ENCODE results near the gene RBFOX1.

- TF ChIP-seq EZH2 (IDR thresholded peaks at IDR 0.05; ENCODE audit: borderline replicate concordance, control insufficient read depth, low read depth, low read length) (no peak), CTCF (IDR thresholded peaks at IDR 0.05 in 2 of 3, conservative IDR thresholded peaks at IDR 0.05 in 1 of 3; ENCODE audit: control insufficient read depth in 2 of 3, extremely low read depth in 1 of 3, insufficient read depth in 1 of 3, low read depth in 3 of 3, low read length in 3 of 3) (no peak)
Measured at GRCh38 chr16:7314163-7314562, 18.5 kb upstream of the RBFOX1 start.

Data from GM12878 (cell line).